Measurements from ENCODE around the gene DGKA.

DNA sequence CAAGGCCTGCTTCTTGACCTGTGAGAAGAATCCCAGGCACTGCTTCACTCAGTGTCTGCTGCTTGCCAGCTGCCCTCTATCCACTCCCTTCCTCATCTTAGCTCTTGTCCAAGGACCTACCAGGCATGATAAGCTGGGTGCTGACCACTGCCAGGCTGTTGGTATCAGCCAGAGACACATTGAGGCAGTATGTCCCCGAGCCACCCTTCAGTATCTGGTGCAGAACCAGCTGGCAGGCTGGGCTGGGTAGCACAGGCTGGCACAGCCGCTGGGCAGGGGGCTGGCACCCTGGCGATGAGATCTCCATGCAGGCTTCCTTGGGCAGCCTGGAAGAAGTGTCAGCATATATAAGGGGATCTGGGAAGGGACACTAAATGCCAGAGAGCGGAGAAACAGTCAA lies 24.4 kb downstream of the DGKA start:
- TF ChIP-seq POLR2AphosphoS5 (IDR thresholded peaks at IDR 0.05) (no peak), POLR2A (IDR thresholded peaks at IDR 0.05) (no peak)
- TF ChIP-seq, protein P1, sequence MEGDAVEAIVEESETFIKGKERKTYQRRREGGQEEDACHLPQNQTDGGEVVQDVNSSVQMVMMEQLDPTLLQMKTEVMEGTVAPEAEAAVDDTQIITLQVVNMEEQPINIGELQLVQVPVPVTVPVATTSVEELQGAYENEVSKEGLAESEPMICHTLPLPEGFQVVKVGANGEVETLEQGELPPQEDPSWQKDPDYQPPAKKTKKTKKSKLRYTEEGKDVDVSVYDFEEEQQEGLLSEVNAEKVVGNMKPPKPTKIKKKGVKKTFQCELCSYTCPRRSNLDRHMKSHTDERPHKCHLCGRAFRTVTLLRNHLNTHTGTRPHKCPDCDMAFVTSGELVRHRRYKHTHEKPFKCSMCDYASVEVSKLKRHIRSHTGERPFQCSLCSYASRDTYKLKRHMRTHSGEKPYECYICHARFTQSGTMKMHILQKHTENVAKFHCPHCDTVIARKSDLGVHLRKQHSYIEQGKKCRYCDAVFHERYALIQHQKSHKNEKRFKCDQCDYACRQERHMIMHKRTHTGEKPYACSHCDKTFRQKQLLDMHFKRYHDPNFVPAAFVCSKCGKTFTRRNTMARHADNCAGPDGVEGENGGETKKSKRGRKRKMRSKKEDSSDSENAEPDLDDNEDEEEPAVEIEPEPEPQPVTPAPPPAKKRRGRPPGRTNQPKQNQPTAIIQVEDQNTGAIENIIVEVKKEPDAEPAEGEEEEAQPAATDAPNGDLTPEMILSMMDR (IDR thresholded peaks at IDR 0.05) = no peak

All from suprapubic skin (tissue), 4 donors.